ENCODE data around the gene ANKRD2. TPM values are rescaled to one million over a fixed set of nuclear protein-coding genes. Genes with fewer than 3 reads are reported as not detected.

Gene ANKRD2
- total RNA-seq = 0.36 and 0.56 TPM in 2 replicates

GRCh38 chr10:97572214-97572989 lies at the start of gene ANKRD2:
Gene ANKRD2, plus strand, starts transcription at chr10:97572779. Its CDS starts 10 bp downstream, at chr10:97572789.

GRCh38 chr10:97584060-97584797 lies 11.7 kb downstream of the ANKRD2 start, which contains the start of gene HOGA1:
Gene HOGA1, plus strand, starts transcription at chr10:97584389. Its CDS starts 315 bp downstream, at chr10:97584704.

GRCh38 chr10:97589479-97589878 lies 16.9 kb downstream of the ANKRD2 start, which contains the start of gene C10orf62:
Gene C10orf62, plus strand, starts transcription at chr10:97589721. Its CDS starts 177 bp downstream, at chr10:97589898.

GRCh38 chr10:97632949-97633884 lies 60.6 kb downstream of the ANKRD2 start, which contains the start of gene MORN4:
Gene MORN4, minus strand, starts transcription at chr10:97633500. Its CDS starts 13,847 bp downstream, at chr10:97619653.

Other genes starting within 250 kb of the ANKRD2 start
- 7.8 and 10.1 TPM in 2 replicates for gene FRAT2, start 238.1 kb upstream of the ANKRD2 start, total RNA-seq
- gene RRP12, start 171.4 kb upstream of the ANKRD2 start, total RNA-seq = 16.3 and 19.1 TPM in 2 replicates
- gene PGAM1, start 146.6 kb upstream of the ANKRD2 start, total RNA-seq = 299 and 370 TPM in 2 replicates
- 28.8 and 31.2 TPM in 2 replicates for gene EXOSC1, start 126.8 kb upstream of the ANKRD2 start, total RNA-seq
- gene ZDHHC16, start 126.6 kb upstream of the ANKRD2 start, total RNA-seq = 37.6 and 41.4 TPM in 2 replicates
- gene MMS19, start 74.4 kb upstream of the ANKRD2 start, total RNA-seq = 56.8 and 83.9 TPM in 2 replicates
- 41.0 and 58.7 TPM in 2 replicates for gene UBTD1, start 73.9 kb upstream of the ANKRD2 start, total RNA-seq
- gene HOGA1, start 11.6 kb downstream of the ANKRD2 start, total RNA-seq = 0.09 and 0.18 TPM in 2 replicates
- gene C10orf62, start 16.9 kb downstream of the ANKRD2 start, total RNA-seq = not detected in 2 replicates
- 3.1 TPM in 2 replicates for gene MORN4, start 60.7 kb downstream of the ANKRD2 start, total RNA-seq
- 10.3 and 10.7 TPM in 2 replicates for gene PI4K2A, start 67.9 kb downstream of the ANKRD2 start, total RNA-seq
- 1.6 and 2.2 TPM in 2 replicates for gene AVPI1, start 114.5 kb downstream of the ANKRD2 start, total RNA-seq
- gene MARVELD1, start 141.0 kb downstream of the ANKRD2 start, total RNA-seq = 11.2 and 12.5 TPM in 2 replicates
- gene ZFYVE27, start 164.3 kb downstream of the ANKRD2 start, total RNA-seq = 13.8 and 21.4 TPM in 2 replicates
- not detected in 2 replicates for gene SFRP5, start 199.2 kb downstream of the ANKRD2 start, total RNA-seq

Data from endothelial cell of coronary artery (primary cell).